Trophoblast cell (in vitro differentiated cells and primary cell): ENCODE measurements around the gene ZNF107.

Source experiments
- DNase-seq, 2 donors: peaks; one replicate each; pipeline ENCODE4 v3.0.0-alpha.2; 2016
- H2AFZ ChIP-seq: 2 replicates; pipeline ENCODE4 v1.6.1; 2013; ENCODE audit warnings: low read length, moderate library complexity, mild to moderate bottlenecking; ENCODE audit not compliant: insufficient read depth, poor library complexity
- H2AK5ac ChIP-seq: 2 replicates; pipeline ENCODE4 v1.6.1; 2013; ENCODE audit warnings: mild to moderate bottlenecking, low read length
- H2BK120ac ChIP-seq: 2 replicates; pipeline ENCODE4 v1.6.1; 2013; ENCODE audit warnings: low read length, mild to moderate bottlenecking, moderate library complexity; ENCODE audit not compliant: insufficient read depth, poor library complexity
- H2BK12ac ChIP-seq: 2 replicates; pipeline ENCODE4 v1.6.1; 2013; ENCODE audit warnings: mild to moderate bottlenecking, low read length, moderate library complexity
- H2BK5ac ChIP-seq: 2 replicates; pipeline ENCODE4 v1.6.1; 2013; ENCODE audit warnings: low read length, low read depth, moderate library complexity, mild to moderate bottlenecking; ENCODE audit not compliant: poor library complexity
- H3K14ac ChIP-seq: 2 replicates; pipeline ENCODE4 v1.6.1; 2013; ENCODE audit warnings: mild to moderate bottlenecking, low read length
- H3K18ac ChIP-seq: 2 replicates; pipeline ENCODE4 v1.6.1; 2013; ENCODE audit warnings: mild to moderate bottlenecking, low read length
- H3K23ac ChIP-seq: 2 replicates; pipeline ENCODE4 v1.6.1; 2013; ENCODE audit warnings: low read length
- H3K27ac ChIP-seq: 2 replicates; pipeline ENCODE4 v1.5.1; 2013; ENCODE audit warnings: low read depth, mild to moderate bottlenecking, inconsistent platforms, low read length, moderate library complexity
- H3K27me3 ChIP-seq: 2 replicates; pipeline ENCODE4 v1.6.1; 2013; ENCODE audit warnings: inconsistent platforms, mild to moderate bottlenecking, low read length, moderate library complexity; ENCODE audit not compliant: insufficient read depth
- H3K36me3 ChIP-seq, 2 experiments: 1 replicate in 1 of 2; 2 replicates in 1 of 2; pipeline ENCODE4 v1.6.1; 2013; ENCODE audit warnings: low read length in 2 of 2, mild to moderate bottlenecking in 2 of 2, moderate library complexity in 1 of 2; ENCODE audit not compliant: insufficient read depth in 2 of 2, control insufficient read depth in 1 of 2
- H3K4ac ChIP-seq: 2 replicates; pipeline ENCODE4 v1.6.1; 2013; ENCODE audit warnings: low read depth, mild to moderate bottlenecking, low read length, moderate library complexity
- H3K4me1 ChIP-seq, 2 experiments: 1 replicate in 1 of 2; 2 replicates in 1 of 2; pipeline ENCODE4 v1.6.1; 2013; ENCODE audit warnings: low read length in 2 of 2, mild to moderate bottlenecking in 2 of 2, moderate library complexity in 1 of 2; ENCODE audit not compliant: insufficient read depth in 2 of 2, control insufficient read depth in 1 of 2
- H3K4me2 ChIP-seq: 2 replicates; pipeline ENCODE4 v1.6.1; 2013; ENCODE audit warnings: inconsistent platforms, mild to moderate bottlenecking, low read length, moderate library complexity
- H3K4me3 ChIP-seq: 2 replicates; pipeline ENCODE4 v1.5.1; 2013; ENCODE audit warnings: mild to moderate bottlenecking, low read depth, low read length, inconsistent platforms
- H3K79me1 ChIP-seq: one replicate; pipeline ENCODE4 v1.6.1; 2013; ENCODE audit warnings: low read length
- H3K79me2 ChIP-seq: 2 replicates; pipeline ENCODE4 v1.6.1; 2013; ENCODE audit warnings: low read length, mild to moderate bottlenecking; ENCODE audit not compliant: control insufficient read depth, insufficient read depth, poor library complexity
- H3K9ac ChIP-seq: 2 replicates; pipeline ENCODE4 v1.6.1; 2013; ENCODE audit warnings: mild to moderate bottlenecking, low read length
- H3K9me3 ChIP-seq: 2 replicates; pipeline ENCODE4 v1.6.1; 2013; ENCODE audit warnings: low read depth, mild to moderate bottlenecking, control low read depth, inconsistent platforms, low read length; ENCODE audit not compliant: insufficient read depth
- H4K12ac ChIP-seq: 2 replicates; pipeline ENCODE4 v1.6.1; 2013; ENCODE audit warnings: low read depth, mild to moderate bottlenecking, low read length, moderate library complexity
- H4K8ac ChIP-seq: 2 replicates; pipeline ENCODE4 v1.6.1; 2013; ENCODE audit warnings: low read depth, mild to moderate bottlenecking, low read length, moderate library complexity
- H4K91ac ChIP-seq: one replicate; pipeline ENCODE4 v1.6.1; 2013; ENCODE audit warnings: low read depth, mild to moderate bottlenecking, low read length, moderate library complexity
- WGBS: extraction: QIAGEN DNeasy Blood & Tissue Kit; methylation state at CpG from one replicate; pipeline ENCODE4 v1.1.7; 2013; ENCODE audit warnings: missing lambda C conversion rate; ENCODE audit not compliant: insufficient read length, insufficient coverage; ENCODE audit errors: extremely low coverage; 5-methylcytosine and 5-hydroxymethylcytosine counted together

Gene ZNF107

GRCh38 chr7:64666663-64667050 lies 724 bp downstream of the ZNF107 start:
- Histone ChIP-seq H2BK5ac (peak overlapping the region; percentile 25), H3K4me3 (peak overlapping the region; percentile 85), H3K4ac (peak overlapping the region; percentile 96), H4K12ac (peak overlapping the region; percentile 57), H3K79me2 (peaks cover 6% of the 10 kb centered on the region), H3K18ac (peak overlapping the region; percentile 90), H3K9me3 (no peaks in the 10 kb centered on the region), H3K4me1 (peaks cover 0 to 4% of the 10 kb centered on the region in 2 experiments), H3K79me1 (peaks cover 5% of the 10 kb centered on the region), H2BK12ac (no peak overlapping the region), H2AFZ (peak overlapping the region; percentile 43), H3K23ac (no peak overlapping the region), H2AK5ac (peak overlapping the region; percentile 93), H3K27me3 (no peaks in the 10 kb centered on the region), H3K36me3 (peaks cover 8 to 9% of the 10 kb centered on the region in 2 experiments), H3K9ac (peak overlapping the region; percentile 73), H4K91ac (peak overlapping the region; percentile 89), H3K14ac (peak overlapping the region; percentile 70), H2BK120ac (no peak overlapping the region), H3K27ac (peak overlapping the region; percentile 36), H3K4me2 (peak overlapping the region; percentile 75), H4K8ac (peak overlapping the region; percentile 70)
- DNase-seq: no peak
- WGBS: no CpG with 5 or more reads among the region's 2 CpGs

- Histone ChIP-seq H3K36me3 (peaks cover 8 to 9% of the 10 kb centered on the region in 2 experiments), H3K79me1 (peaks cover 5% of the 10 kb centered on the region), H3K79me2 (peaks cover 6% of the 10 kb centered on the region), H4K91ac (no peak overlapping the region), H2BK120ac (no peak overlapping the region), H2BK12ac (no peak overlapping the region), H3K9me3 (no peaks in the 10 kb centered on the region), H3K9ac (no peak overlapping the region), H3K23ac (no peak overlapping the region), H3K27me3 (no peaks in the 10 kb centered on the region), H3K18ac (no peak overlapping the region), H2BK5ac (no peak overlapping the region), H3K4me2 (peak overlapping the region; percentile 32), H3K4me1 (peaks cover 0 to 4% of the 10 kb centered on the region in 2 experiments), H4K12ac (no peak overlapping the region), H4K8ac (no peak overlapping the region), H2AFZ (no peak overlapping the region), H3K4ac (peak overlapping the region; percentile 39), H3K4me3 (no peak overlapping the region), H3K14ac (no peak overlapping the region), H3K27ac (no peak overlapping the region), H2AK5ac (no peak overlapping the region)
- DNase-seq: no peak
- WGBS: no CpG with 5 or more reads among the region's 2 CpGs
Measured at GRCh38 chr7:64667311-64667710, 1.4 kb downstream of the ZNF107 start.

GRCh38 chr7:64672414-64672813 lies 6.5 kb downstream of the ZNF107 start:
- Histone ChIP-seq H3K4me3 (no peak overlapping the region), H4K91ac (no peak overlapping the region), H3K4me1 (peaks cover 0 to 2% of the 10 kb centered on the region in 2 experiments), H3K4me2 (no peak overlapping the region), H2BK12ac (no peak overlapping the region), H2BK5ac (no peak overlapping the region), H3K36me3 (peaks cover 9 to 10% of the 10 kb centered on the region in 2 experiments), H2AFZ (no peak overlapping the region), H4K12ac (no peak overlapping the region), H3K27ac (no peak overlapping the region), H3K4ac (peak overlapping the region; percentile 27), H3K9ac (no peak overlapping the region), H3K14ac (no peak overlapping the region), H3K79me2 (peaks cover 2% of the 10 kb centered on the region), H3K23ac (no peak overlapping the region), H4K8ac (no peak overlapping the region), H3K79me1 (no peaks in the 10 kb centered on the region), H2BK120ac (no peak overlapping the region), H3K9me3 (no peaks in the 10 kb centered on the region), H3K18ac (no peak overlapping the region), H3K27me3 (no peaks in the 10 kb centered on the region), H2AK5ac (no peak overlapping the region)
- no CpG with 5 or more reads among the region's 8 CpGs for WGBS
- DNase-seq: peak; percentile 60 to 83

GRCh38 chr7:64685091-64685490 lies 19.2 kb downstream of the ZNF107 start:
- H3K9me3 ChIP-seq: peaks cover 2% of the 10 kb centered on the region
- no peak overlapping the region for H4K12ac ChIP-seq
- H3K4me2 ChIP-seq: no peak overlapping the region
- H3K79me1 ChIP-seq: peaks cover 18% of the 10 kb centered on the region
- peak overlapping the region; percentile 2 for H3K18ac ChIP-seq
- no peak overlapping the region for H4K91ac ChIP-seq
- H3K4ac ChIP-seq: no peak overlapping the region
- H2BK12ac ChIP-seq: peak overlapping the region; percentile 6
- H3K4me3 ChIP-seq: no peak overlapping the region
- no peak overlapping the region for H3K23ac ChIP-seq
- peak overlapping the region; percentile 96 for H3K27ac ChIP-seq
- H2AK5ac ChIP-seq: no peak overlapping the region
- no peak for DNase-seq
- peaks cover 22 to 46% of the 10 kb centered on the region in 2 experiments for H3K36me3 ChIP-seq
- H2BK5ac ChIP-seq: peak overlapping the region; percentile 34
- H3K79me2 ChIP-seq: peaks cover 4% of the 10 kb centered on the region
- H2AFZ ChIP-seq: no peak overlapping the region
- H3K4me1 ChIP-seq: peaks cover 28 to 32% of the 10 kb centered on the region in 2 experiments
- H3K27me3 ChIP-seq: no peaks in the 10 kb centered on the region
- no peak overlapping the region for H4K8ac ChIP-seq
- no CpG with 5 or more reads among the region's 9 CpGs for WGBS
- peak overlapping the region; percentile 49 for H2BK120ac ChIP-seq
- no peak overlapping the region for H3K14ac ChIP-seq
- no peak overlapping the region for H3K9ac ChIP-seq
